ENCODE results near the gene SIPA1L2. TPM values are rescaled to one million over a fixed set of nuclear protein-coding genes. Genes with fewer than 3 reads are reported as not detected.

The SIPA1L2 gene
- total RNA-seq, 1 experiment from 2014 or later, result 13.2 TPM

DNA sequence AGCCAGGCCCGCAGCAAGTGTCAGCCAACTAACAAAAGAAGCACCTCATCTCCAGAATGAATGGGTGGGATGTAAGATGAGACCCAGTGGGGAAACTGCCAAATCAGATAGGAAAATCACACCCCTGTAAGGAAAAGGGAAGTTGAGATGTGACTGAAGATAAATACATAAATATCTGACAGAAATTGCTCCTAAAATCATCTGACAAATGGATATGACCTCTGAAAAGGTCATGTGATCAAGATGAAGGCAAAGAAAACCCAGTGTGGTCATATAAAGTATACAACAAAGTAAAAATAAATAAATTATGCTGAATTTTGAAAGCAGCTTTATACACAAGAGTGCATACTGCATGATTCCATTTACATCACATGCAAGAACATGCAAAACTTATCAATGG, 12.7 kb downstream of the SIPA1L2 start:
- no TSS peak for BruUV-seq (replicated peaks)
- H3K4me1 Mint-ChIP-seq (ENCODE audit: low read depth, unreplicated experiment), result peaks cover 29% of the 10 kb centered on the region
- no peak overlapping the region for H3K27ac Mint-ChIP-seq (ENCODE audit: unreplicated experiment)
- Histone ChIP-seq H3K36me3 (ENCODE audit: control insufficient read depth, insufficient read depth, low read length) (no peaks in the 10 kb centered on the region), H3K9me3 (no peaks in the 10 kb centered on the region), H3K4me3 (ENCODE audit: low read depth, low read length) (no peak overlapping the region), H3K4me1 (peaks cover 19% of the 10 kb centered on the region), H3K27me3 (replicated peaks; ENCODE audit: control insufficient read depth, insufficient read depth, low read length) (no peaks in the 10 kb centered on the region)
- H3K36me3 Mint-ChIP-seq (ENCODE audit: insufficient read depth, unreplicated experiment), result no peaks in the 10 kb centered on the region
- no peak for DNase-seq
- CTCF ChIA-PET, result interaction anchor here (1.3 kb wide), 1 partner anchor 10 kb away, joined by 3 read pairs; no protein-coding TSS in a partner anchor
- TF ChIP-seq, protein P1, sequence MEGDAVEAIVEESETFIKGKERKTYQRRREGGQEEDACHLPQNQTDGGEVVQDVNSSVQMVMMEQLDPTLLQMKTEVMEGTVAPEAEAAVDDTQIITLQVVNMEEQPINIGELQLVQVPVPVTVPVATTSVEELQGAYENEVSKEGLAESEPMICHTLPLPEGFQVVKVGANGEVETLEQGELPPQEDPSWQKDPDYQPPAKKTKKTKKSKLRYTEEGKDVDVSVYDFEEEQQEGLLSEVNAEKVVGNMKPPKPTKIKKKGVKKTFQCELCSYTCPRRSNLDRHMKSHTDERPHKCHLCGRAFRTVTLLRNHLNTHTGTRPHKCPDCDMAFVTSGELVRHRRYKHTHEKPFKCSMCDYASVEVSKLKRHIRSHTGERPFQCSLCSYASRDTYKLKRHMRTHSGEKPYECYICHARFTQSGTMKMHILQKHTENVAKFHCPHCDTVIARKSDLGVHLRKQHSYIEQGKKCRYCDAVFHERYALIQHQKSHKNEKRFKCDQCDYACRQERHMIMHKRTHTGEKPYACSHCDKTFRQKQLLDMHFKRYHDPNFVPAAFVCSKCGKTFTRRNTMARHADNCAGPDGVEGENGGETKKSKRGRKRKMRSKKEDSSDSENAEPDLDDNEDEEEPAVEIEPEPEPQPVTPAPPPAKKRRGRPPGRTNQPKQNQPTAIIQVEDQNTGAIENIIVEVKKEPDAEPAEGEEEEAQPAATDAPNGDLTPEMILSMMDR (IDR thresholded peaks at IDR 0.05; ENCODE audit: insufficient read depth in 1 of 2, low read depth in 1 of 2, low read length in 1 of 2, severe bottlenecking in 1 of 2, unreplicated experiment in 1 of 2), result no peak
- intact Hi-C loops (cut with micrococcal nuclease; ENCODE audit: unreplicated experiment), result no loop called here
- H3K4me3 Mint-ChIP-seq (ENCODE audit: unreplicated experiment), result no peak overlapping the region
- POLR2A ChIA-PET, result no interaction called here
- no peaks in the 10 kb centered on the region for H3K27me3 Mint-ChIP-seq (ENCODE audit: insufficient read depth, unreplicated experiment)
- H3K9me3 Mint-ChIP-seq (ENCODE audit: unreplicated experiment), result no peaks in the 10 kb centered on the region

DNA sequence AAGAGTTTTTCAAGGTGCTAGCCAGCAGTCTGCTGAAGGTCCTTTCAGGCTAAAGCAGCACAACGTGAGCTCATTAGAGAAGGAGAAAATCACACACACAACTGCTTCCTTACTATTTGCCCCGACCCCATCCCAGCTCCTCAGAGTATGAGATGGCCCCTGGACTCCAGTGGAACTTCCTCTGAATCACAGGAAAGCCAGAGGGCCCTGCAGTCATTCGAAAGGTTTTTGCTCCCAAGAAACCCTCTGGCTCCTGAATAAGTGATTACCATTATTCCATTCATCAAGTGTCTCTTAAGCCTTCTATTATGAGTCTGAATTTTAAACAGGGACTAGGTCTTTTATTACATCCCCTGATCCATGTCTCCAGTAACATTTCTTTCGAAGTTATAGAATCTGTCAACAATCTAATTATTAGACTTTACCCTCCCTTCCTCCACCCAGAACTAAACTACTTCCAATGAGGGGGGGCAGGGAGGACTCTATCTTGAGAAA, 14.6 kb downstream of the SIPA1L2 start:
- Histone ChIP-seq H3K36me3 (ENCODE audit: control insufficient read depth, insufficient read depth, low read length) (no peaks in the 10 kb centered on the region), H3K4me1 (peaks cover 14% of the 10 kb centered on the region; the same call in 1 of the 2 replicates), H3K27me3 (replicated peaks; ENCODE audit: control insufficient read depth, insufficient read depth, low read length) (no peaks in the 10 kb centered on the region), H3K9me3 (no peaks in the 10 kb centered on the region), H3K4me3 (ENCODE audit: low read depth, low read length) (no peak overlapping the region)
- Mint-ChIP-seq H3K27ac (ENCODE audit: unreplicated experiment) (peak overlapping the region; percentile 62), H3K4me1 (ENCODE audit: low read depth, unreplicated experiment) (peaks cover 21% of the 10 kb centered on the region), H3K9me3 (ENCODE audit: unreplicated experiment) (no peaks in the 10 kb centered on the region), H3K27me3 (ENCODE audit: insufficient read depth, unreplicated experiment) (no peaks in the 10 kb centered on the region), H3K4me3 (ENCODE audit: unreplicated experiment) (no peak overlapping the region), H3K36me3 (ENCODE audit: insufficient read depth, unreplicated experiment) (no peaks in the 10 kb centered on the region)
- intact Hi-C loops (cut with micrococcal nuclease; ENCODE audit: unreplicated experiment), result no loop called here
- CTCF ChIA-PET, result no interaction called here
- TF ChIP-seq, protein P1 (IDR thresholded peaks at IDR 0.05; ENCODE audit: insufficient read depth in 1 of 2, low read depth in 1 of 2, low read length in 1 of 2, severe bottlenecking in 1 of 2, unreplicated experiment in 1 of 2), result no peak
- POLR2A ChIA-PET, result no interaction called here
- BruUV-seq (replicated peaks), result no TSS peak
- no peak for DNase-seq

DNA sequence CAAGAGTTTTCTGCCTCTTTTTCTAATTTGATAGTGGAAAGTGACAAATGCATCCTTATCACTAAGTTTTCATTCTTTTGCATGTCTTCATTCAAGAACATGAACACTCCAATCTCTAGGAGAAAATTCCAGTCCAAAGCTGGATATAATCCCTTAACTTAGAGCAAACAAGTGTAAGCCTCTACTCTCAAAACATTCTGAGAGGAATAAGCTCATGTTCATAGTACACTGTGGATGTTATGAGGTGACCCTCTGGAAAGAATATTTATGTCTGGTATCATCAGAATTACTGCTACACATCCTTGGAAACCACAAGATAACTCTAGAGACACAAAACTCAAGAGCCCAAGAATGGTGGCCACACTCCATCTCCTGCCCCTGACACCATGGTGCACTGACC, 15.1 kb downstream of the SIPA1L2 start:
- Mint-ChIP-seq H3K9me3 (ENCODE audit: unreplicated experiment) (no peaks in the 10 kb centered on the region), H3K36me3 (ENCODE audit: insufficient read depth, unreplicated experiment) (no peaks in the 10 kb centered on the region), H3K27me3 (ENCODE audit: insufficient read depth, unreplicated experiment) (no peaks in the 10 kb centered on the region), H3K27ac (ENCODE audit: unreplicated experiment) (peak overlapping the region; percentile 62), H3K4me1 (ENCODE audit: low read depth, unreplicated experiment) (peaks cover 21% of the 10 kb centered on the region), H3K4me3 (ENCODE audit: unreplicated experiment) (no peak overlapping the region)
- CTCF ChIA-PET, result no interaction called here
- intact Hi-C loops (cut with micrococcal nuclease; ENCODE audit: unreplicated experiment), result loop anchor here (5.0 kb wide), 1 partner anchor 58 kb away; no protein-coding TSS in a partner anchor
- no TSS peak for BruUV-seq (replicated peaks)
- Histone ChIP-seq H3K4me1 (peaks cover 14% of the 10 kb centered on the region; the same call in 1 of the 2 replicates), H3K9me3 (no peaks in the 10 kb centered on the region), H3K27me3 (replicated peaks; ENCODE audit: control insufficient read depth, insufficient read depth, low read length) (no peaks in the 10 kb centered on the region), H3K36me3 (ENCODE audit: control insufficient read depth, insufficient read depth, low read length) (no peaks in the 10 kb centered on the region), H3K4me3 (ENCODE audit: low read depth, low read length) (no peak overlapping the region)
- DNase-seq, result no peak
- POLR2A ChIA-PET, result no interaction called here
- TF ChIP-seq, protein P1 (IDR thresholded peaks at IDR 0.05; ENCODE audit: insufficient read depth in 1 of 2, low read depth in 1 of 2, low read length in 1 of 2, severe bottlenecking in 1 of 2, unreplicated experiment in 1 of 2), result no peak

Data from Caco-2 (cell line).